T-helper 1 cell treated with Interleukin-12 subunit alpha and Interleukin-12 subunit beta and Interleukin-4 antibody, amounts not matched to agents 30 ng/mL and 1 ng/mL, for 36 hours (primary cell): Measurements from ENCODE around the gene FMN1. TPM values are rescaled to one million over a fixed set of nuclear protein-coding genes. Genes with fewer than 3 reads are reported as not detected.

Experiments used
- intact Hi-C: fragments of 100-400 bp; cut with micrococcal nuclease; formaldehyde crosslinking; loops from one replicate; pipeline ENCODE4 v1.15.1; 2024
- total RNA-seq: library from RNA; stranded (reverse); gene quantifications from 2 replicates; pipeline ENCODE4 v1.2.3, GENCODE V29; 2022

FMN1 gene
- total RNA-seq, 1 donor from 2014 or later, result 0.05 TPM

DNA sequence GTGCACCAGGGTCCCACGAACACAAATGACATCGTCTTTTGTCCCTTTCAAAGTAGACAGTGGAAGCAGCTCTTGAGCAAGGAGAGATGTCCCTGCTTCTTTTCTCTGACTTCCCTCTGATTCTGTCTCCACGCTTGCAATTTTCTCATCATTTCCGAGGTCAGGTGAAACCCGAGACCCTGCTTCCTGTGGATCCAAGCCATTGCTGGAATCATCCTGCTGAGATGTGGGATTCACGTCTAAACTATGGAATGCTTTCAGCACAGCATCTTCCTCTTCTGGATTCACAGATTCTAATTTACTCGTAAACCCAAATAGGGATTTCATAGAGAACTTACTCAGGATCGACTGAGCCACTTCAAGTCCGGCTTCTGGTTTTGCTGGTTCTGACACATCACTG, 127.1 kb downstream of the FMN1 start:
- intact Hi-C loops, result no loop called here

- intact Hi-C loops, result no loop called here
Observed at GRCh38 chr15:33066584-33066983, 127.9 kb downstream of the FMN1 start.

DNA sequence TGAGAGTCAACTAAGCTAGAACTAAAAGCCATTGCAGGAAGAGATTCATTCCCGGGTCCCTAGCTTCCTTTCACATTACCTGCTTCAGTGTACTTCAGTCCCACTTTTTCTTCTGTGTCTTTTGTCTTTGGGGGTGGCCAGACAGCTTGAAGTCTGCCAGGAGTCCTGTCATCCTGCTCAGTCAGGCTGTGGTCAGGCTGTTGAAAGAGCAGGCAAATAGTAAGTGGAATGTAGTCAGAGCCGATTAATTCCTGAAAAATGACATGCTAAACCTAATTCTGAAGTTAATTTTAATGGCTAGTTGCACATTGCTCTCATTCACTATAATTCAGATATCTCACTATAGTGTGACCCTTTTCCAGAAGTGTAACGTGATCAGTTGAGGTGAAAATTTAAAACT, 129.6 kb downstream of the FMN1 start:
- intact Hi-C loops, result no loop called here

- intact Hi-C loops, result no loop called here
Observed at GRCh38 chr15:33059184-33059583, 135.3 kb downstream of the FMN1 start.

- intact Hi-C loops, result no loop called here
Observed at GRCh38 chr15:33057845-33058244, 136.7 kb downstream of the FMN1 start.

DNA sequence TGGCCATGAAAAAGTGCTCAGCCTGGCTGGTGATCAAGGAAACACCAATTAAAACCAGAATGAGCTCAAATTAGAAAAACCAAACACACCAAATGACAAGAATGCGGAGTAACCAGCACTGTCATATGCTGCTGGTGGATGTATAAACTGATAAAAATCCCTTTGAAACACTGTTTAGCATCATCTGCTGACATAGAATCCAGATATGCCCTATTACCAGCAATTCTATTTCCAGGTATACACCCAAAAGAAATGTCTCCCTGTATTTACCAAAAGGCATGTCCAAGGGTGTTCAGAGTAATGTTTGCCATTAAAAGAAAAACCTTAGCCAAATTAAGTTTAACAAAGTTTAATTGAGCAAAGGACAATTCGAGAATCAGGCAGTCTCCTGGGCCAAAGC, 138.6 kb downstream of the FMN1 start:
- intact Hi-C loops, result no loop called here

GRCh38 chr15:33051528-33051927, 143.0 kb downstream of the FMN1 start:
- intact Hi-C loops, result no loop called here

DNA sequence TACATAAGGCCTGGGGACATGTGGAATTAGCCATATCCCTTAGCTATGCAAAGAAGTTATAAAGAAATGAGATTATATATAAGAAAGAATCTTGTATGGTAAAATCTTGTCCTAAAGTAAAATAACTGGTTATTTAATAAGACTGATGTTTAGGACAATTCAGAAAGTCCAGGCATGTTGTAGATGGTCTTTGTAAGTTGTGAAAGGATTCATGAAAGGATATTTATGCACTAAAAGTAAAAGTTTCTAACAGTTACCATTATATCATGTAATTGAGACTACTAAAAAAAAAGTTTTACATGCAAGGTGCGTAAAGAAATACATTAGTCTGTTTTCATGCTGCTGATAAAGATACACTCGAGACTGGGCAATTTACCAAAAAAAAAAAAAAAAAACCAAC, 146.3 kb downstream of the FMN1 start:
- intact Hi-C loops, result no loop called here

- intact Hi-C loops, result no loop called here
Observed at GRCh38 chr15:33047077-33047476, 147.4 kb downstream of the FMN1 start.

GRCh38 chr15:33046329-33046728, 148.2 kb downstream of the FMN1 start:
- intact Hi-C loops, result no loop called here

GRCh38 chr15:33045066-33045810, 149.3 kb downstream of the FMN1 start:
- intact Hi-C loops, result no loop called here

DNA sequence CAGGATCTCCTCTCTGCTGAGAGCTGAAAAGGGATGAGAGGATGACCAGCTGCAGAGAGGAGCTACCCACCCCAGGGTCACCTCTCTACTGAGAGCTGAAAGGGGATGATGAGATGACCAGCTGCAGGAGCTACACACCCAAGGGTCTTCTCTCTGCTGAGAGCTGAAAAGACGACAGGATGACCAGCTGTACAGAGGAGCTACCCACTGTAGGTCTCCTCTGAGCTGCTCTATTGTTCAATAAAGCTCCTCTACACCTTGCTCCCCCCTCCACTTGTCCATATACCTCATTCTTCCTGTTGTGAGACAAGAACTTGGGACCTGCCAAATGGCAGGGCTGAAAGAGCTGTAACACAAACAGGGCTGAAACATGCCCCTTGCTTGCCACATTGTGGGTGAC, 149.9 kb downstream of the FMN1 start:
- intact Hi-C loops, result no loop called here

GRCh38 chr15:33043636-33044035, 150.9 kb downstream of the FMN1 start:
- intact Hi-C loops, result no loop called here

DNA sequence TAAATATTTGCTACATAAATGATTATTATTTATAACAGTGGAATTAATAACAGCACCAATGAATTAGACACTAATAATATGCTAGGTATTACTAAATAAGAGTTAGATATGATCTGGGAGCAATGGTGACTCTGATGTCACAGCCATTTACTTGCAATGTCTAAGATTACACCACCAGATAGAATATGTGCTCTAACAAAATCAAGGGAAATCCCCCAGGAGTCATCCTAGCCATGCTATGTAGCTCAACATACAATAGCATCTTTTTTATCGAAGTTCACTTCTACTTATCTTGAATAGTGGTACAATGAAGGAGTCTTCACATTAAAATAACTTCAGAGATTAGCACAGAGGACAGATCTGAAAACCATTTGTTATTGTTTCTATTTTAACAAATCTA, 154.0 kb downstream of the FMN1 start:
- intact Hi-C loops, result no loop called here

GRCh38 chr15:33034588-33034987, 159.9 kb downstream of the FMN1 start:
- intact Hi-C loops, result no loop called here

DNA sequence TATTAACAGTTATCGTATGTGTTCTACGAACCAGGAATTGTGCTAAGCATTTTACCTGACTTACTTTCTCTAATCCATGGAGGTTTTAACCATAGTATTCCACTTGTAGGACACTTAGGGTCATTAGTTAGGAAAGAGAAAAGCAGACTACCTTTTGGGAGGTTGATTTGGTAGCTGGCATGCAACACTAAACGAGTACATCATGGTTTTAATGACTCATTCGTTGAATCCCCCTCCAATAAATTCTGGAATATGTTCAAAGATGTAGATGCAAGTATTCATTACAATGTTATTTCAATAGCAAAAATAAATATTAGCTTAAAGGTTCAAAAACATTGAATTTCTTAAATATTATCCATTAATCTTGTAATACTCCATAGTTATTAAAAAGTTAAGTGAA, 162.5 kb downstream of the FMN1 start:
- intact Hi-C loops, result no loop called here

GRCh38 chr15:33031324-33031821, 163.1 kb downstream of the FMN1 start:
- intact Hi-C loops, result no loop called here

DNA sequence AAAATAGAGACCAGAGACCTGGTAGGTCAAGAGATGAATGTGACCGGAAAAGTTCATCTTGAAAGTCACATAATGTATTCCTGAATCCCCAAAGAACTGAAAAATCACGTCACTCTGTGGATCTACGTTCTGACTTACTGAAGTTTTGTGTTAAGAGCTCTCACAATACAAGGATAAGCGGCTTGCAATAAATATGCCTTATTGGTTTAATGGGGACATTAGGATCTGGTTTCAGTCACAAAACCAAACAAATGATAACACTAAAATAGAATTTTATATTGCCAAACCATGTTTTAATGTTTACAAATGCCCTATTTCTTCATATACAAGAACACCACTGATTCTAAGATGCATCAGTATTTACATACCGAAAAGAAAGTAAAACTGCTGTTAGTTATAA, 164.2 kb downstream of the FMN1 start:
- intact Hi-C loops, result no loop called here

- intact Hi-C loops, result no loop called here
Observed at GRCh38 chr15:33029109-33029652, 165.3 kb downstream of the FMN1 start.

DNA sequence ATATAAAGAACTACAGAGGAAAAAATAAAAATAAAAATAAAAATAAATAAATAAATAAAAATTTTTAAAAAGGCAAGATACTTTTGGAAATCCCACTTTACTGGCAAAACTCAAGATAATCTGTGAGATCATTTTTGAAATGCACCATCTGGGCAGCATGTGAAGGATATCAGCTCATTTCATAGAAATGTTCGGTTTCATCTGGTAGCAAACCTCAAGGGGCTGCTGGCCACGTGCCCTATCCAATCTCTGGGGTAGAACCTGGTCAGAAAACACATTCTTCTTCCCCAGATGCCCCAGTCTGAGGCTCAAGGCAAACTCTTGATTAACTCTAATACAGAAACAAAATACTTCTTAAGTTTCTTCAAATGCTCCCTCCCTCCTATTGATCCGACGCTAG, 166.0 kb downstream of the FMN1 start:
- intact Hi-C loops, result no loop called here

GRCh38 chr15:33027306-33028035, 167.0 kb downstream of the FMN1 start:
- intact Hi-C loops, result no loop called here

GRCh38 chr15:33026614-33027013, 167.9 kb downstream of the FMN1 start:
- intact Hi-C loops, result no loop called here

DNA sequence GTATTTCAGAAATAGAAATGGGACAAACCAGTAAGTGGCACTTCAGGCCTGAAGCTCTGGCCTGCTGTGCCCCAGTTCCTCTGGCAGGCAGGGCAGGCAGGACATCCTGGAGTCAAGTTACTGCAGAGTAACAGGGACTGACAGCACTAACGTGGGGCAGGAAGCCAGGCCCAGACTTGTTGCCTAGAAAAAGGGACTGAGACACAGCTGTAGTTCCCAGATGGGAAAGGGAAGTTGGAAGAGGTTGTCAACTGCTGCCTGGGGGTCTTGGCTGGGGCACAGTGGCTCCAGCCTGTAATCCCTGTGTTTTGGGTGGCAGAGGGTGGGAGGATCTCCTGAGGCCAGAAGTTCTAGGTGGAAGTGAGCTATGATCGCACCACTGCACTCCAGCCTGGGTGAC, 171.9 kb downstream of the FMN1 start:
- intact Hi-C loops, result no loop called here
